ENCODE data around the gene ABLIM2.
A peak's percentile ranks its signal among the peaks of the same experiment; 100 is the strongest.

The ABLIM2 gene

GRCh38 chr4:8004066-8004465 is 154.5 kb downstream of the ABLIM2 start:
- no peak for DNase-seq (ENCODE audit: low read depth)

- no peak for DNase-seq (ENCODE audit: low read depth)
These were observed 155.9 kb downstream of the ABLIM2 start for GRCh38 chr4:8002525-8003309.

GRCh38 chr4:8001564-8002355 is 156.9 kb downstream of the ABLIM2 start:
- no peak for DNase-seq (ENCODE audit: low read depth)

- DNase-seq (ENCODE audit: low read depth) = no peak
These were observed 157.7 kb downstream of the ABLIM2 start for GRCh38 chr4:8000721-8001491.

GRCh38 chr4:8000247-8000646 is 158.4 kb downstream of the ABLIM2 start:
- DNase-seq (ENCODE audit: low read depth) = no peak

- DNase-seq (ENCODE audit: low read depth) = no peak
These were observed 158.9 kb downstream of the ABLIM2 start for GRCh38 chr4:7999695-8000094.

- DNase-seq (ENCODE audit: low read depth) = no peak
These were observed 159.3 kb downstream of the ABLIM2 start for GRCh38 chr4:7999279-7999678.

GRCh38 chr4:7998447-7998846 is 160.2 kb downstream of the ABLIM2 start:
- DNase-seq (ENCODE audit: low read depth) = no peak

GRCh38 chr4:7995866-7996265 is 162.7 kb downstream of the ABLIM2 start:
- no peak for DNase-seq (ENCODE audit: low read depth)

GRCh38 chr4:7995135-7995534 is 163.5 kb downstream of the ABLIM2 start:
- no peak for DNase-seq (ENCODE audit: low read depth)

- DNase-seq (ENCODE audit: low read depth) = no peak
These were observed 164.9 kb downstream of the ABLIM2 start for GRCh38 chr4:7993671-7994070.

GRCh38 chr4:7992846-7993245 is 165.8 kb downstream of the ABLIM2 start:
- no peak for DNase-seq (ENCODE audit: low read depth)

GRCh38 chr4:7990807-7991459 is 167.7 kb downstream of the ABLIM2 start:
- no peak for DNase-seq (ENCODE audit: low read depth)

GRCh38 chr4:7989654-7990053 is 169.0 kb downstream of the ABLIM2 start:
- no peak for DNase-seq (ENCODE audit: low read depth)

GRCh38 chr4:7988437-7988836 is 170.2 kb downstream of the ABLIM2 start:
- no peak for DNase-seq (ENCODE audit: low read depth)

GRCh38 chr4:7987148-7987989 is 171.2 kb downstream of the ABLIM2 start:
- peak; percentile 62 for DNase-seq (ENCODE audit: low read depth)

GRCh38 chr4:7985891-7986441 is 172.6 kb downstream of the ABLIM2 start:
- DNase-seq (ENCODE audit: low read depth) = no peak

GRCh38 chr4:7985072-7985471 is 173.5 kb downstream of the ABLIM2 start:
- no peak for DNase-seq (ENCODE audit: low read depth)

GRCh38 chr4:7984286-7984925 is 174.2 kb downstream of the ABLIM2 start:
- DNase-seq (ENCODE audit: low read depth) = no peak

GRCh38 chr4:7983296-7983695 is 175.3 kb downstream of the ABLIM2 start:
- no peak for DNase-seq (ENCODE audit: low read depth)
